Neuron (in vitro differentiated cells): Measurements from ENCODE around the gene PIK3CA.
A peak's percentile ranks its signal among the peaks of the same experiment; 100 is the strongest.
"Not testable (repeated sequence)": the region's sequence is repeated elsewhere in the genome, so short reads cannot be mapped to it uniquely, and the experiment has no call there.

ENCODE experiments used
- H2AFZ ChIP-seq: one replicate; pipeline ENCODE4 v1.6.1; 2013; ENCODE audit warnings: low read depth, mild to moderate bottlenecking, inconsistent platforms, low read length, moderate library complexity
- H3K27me3 ChIP-seq: one replicate; pipeline ENCODE4 v1.6.1; 2013; ENCODE audit warnings: low read length; ENCODE audit not compliant: insufficient read depth
- H3K36me3 ChIP-seq: one replicate; pipeline ENCODE4 v1.6.1; 2013; ENCODE audit warnings: low read length; ENCODE audit not compliant: insufficient read depth
- H3K4me1 ChIP-seq: one replicate; pipeline ENCODE4 v1.6.1; 2013; ENCODE audit warnings: low read length; ENCODE audit not compliant: insufficient read depth
- H3K4me3 ChIP-seq: 2 replicates; pipeline ENCODE4 v1.5.1; 2013; ENCODE audit warnings: mild to moderate bottlenecking, low read length, moderate library complexity
- H3K9me3 ChIP-seq: one replicate; pipeline ENCODE4 v1.6.1; 2013; ENCODE audit warnings: low read length

The PIK3CA gene

GRCh38 chr3:179236669-179237301 is 88.6 kb downstream of the PIK3CA start:
- Histone ChIP-seq H3K9me3 (no peaks in the 10 kb centered on the region), H2AFZ (no peak overlapping the region), H3K4me3 (no peak overlapping the region), H3K27me3 (no peaks in the 10 kb centered on the region), H3K36me3 (peaks cover 7% of the 10 kb centered on the region), H3K4me1 (peaks cover 5% of the 10 kb centered on the region)

- not testable (repeated sequence) for H3K4me3 ChIP-seq, H3K9me3 ChIP-seq, H2AFZ ChIP-seq, H3K4me1 ChIP-seq, H3K36me3 ChIP-seq, H3K27me3 ChIP-seq
Measured at GRCh38 chr3:179240299-179240698, 92.1 kb downstream of the PIK3CA start.

GRCh38 chr3:179242859-179243258 is 94.7 kb downstream of the PIK3CA start:
- H2AFZ ChIP-seq, H3K4me1 ChIP-seq, H3K36me3 ChIP-seq, H3K27me3 ChIP-seq, H3K4me3 ChIP-seq, H3K9me3 ChIP-seq: not testable (repeated sequence)

GRCh38 chr3:179244878-179245277 is 96.7 kb downstream of the PIK3CA start:
- no peaks in the 10 kb centered on the region for H3K36me3 ChIP-seq
- H3K4me1 ChIP-seq = no peaks in the 10 kb centered on the region
- no peaks in the 10 kb centered on the region for H3K9me3 ChIP-seq
- H3K4me3 ChIP-seq = no peak overlapping the region
- no peak overlapping the region for H2AFZ ChIP-seq
- no peaks in the 10 kb centered on the region for H3K27me3 ChIP-seq

- H3K4me3 ChIP-seq = no peak overlapping the region
- no peaks in the 10 kb centered on the region for H3K36me3 ChIP-seq
- H3K4me1 ChIP-seq = no peaks in the 10 kb centered on the region
- no peak overlapping the region for H2AFZ ChIP-seq
- no peaks in the 10 kb centered on the region for H3K9me3 ChIP-seq
- no peaks in the 10 kb centered on the region for H3K27me3 ChIP-seq
Measured at GRCh38 chr3:179247289-179248015, 99.3 kb downstream of the PIK3CA start.

- H3K9me3 ChIP-seq = no peaks in the 10 kb centered on the region
- no peaks in the 10 kb centered on the region for H3K27me3 ChIP-seq
- H3K36me3 ChIP-seq = no peaks in the 10 kb centered on the region
- H3K4me1 ChIP-seq = no peaks in the 10 kb centered on the region
- H3K4me3 ChIP-seq = no peak within 1 kb of the TSS
- H2AFZ ChIP-seq = no peak within 1 kb of the TSS
Measured at GRCh38 chr3:179250803-179251476, 102.8 kb downstream of the PIK3CA start, which contains the start of gene KCNMB3. KCNMB3 (minus strand) TSS chr3:179251114; CDS start chr3:179250990, 124 bp downstream.

- no peaks in the 10 kb centered on the region for H3K27me3 ChIP-seq
- no peaks in the 10 kb centered on the region for H3K4me1 ChIP-seq
- no peaks in the 10 kb centered on the region for H3K36me3 ChIP-seq
- H2AFZ ChIP-seq = no peak overlapping the region
- peaks cover 3% of the 10 kb centered on the region for H3K9me3 ChIP-seq
- no peak overlapping the region for H3K4me3 ChIP-seq
Measured at GRCh38 chr3:179256813-179257212, 108.7 kb downstream of the PIK3CA start.

GRCh38 chr3:179257742-179258141 is 109.6 kb downstream of the PIK3CA start:
- not testable (repeated sequence) for H3K4me3 ChIP-seq, H3K9me3 ChIP-seq, H3K4me1 ChIP-seq, H3K36me3 ChIP-seq, H3K27me3 ChIP-seq, H2AFZ ChIP-seq

GRCh38 chr3:179258820-179259219 is 110.7 kb downstream of the PIK3CA start:
- Histone ChIP-seq H3K4me1 (no peaks in the 10 kb centered on the region), H3K4me3 (no peak overlapping the region), H2AFZ (no peak overlapping the region), H3K36me3 (no peaks in the 10 kb centered on the region), H3K9me3 (peaks cover 3% of the 10 kb centered on the region), H3K27me3 (no peaks in the 10 kb centered on the region)

GRCh38 chr3:179259959-179260756 is 112.0 kb downstream of the PIK3CA start:
- peak overlapping the region; percentile 68 for H2AFZ ChIP-seq
- not testable (repeated sequence) for H3K27me3 ChIP-seq, H3K9me3 ChIP-seq, H3K36me3 ChIP-seq, H3K4me3 ChIP-seq, H3K4me1 ChIP-seq

GRCh38 chr3:179260949-179261765 is 113.0 kb downstream of the PIK3CA start:
- H3K36me3 ChIP-seq = no peaks in the 10 kb centered on the region
- peaks cover 3% of the 10 kb centered on the region for H3K9me3 ChIP-seq
- H2AFZ ChIP-seq = peak overlapping the region; percentile 68
- no peaks in the 10 kb centered on the region for H3K27me3 ChIP-seq
- no peaks in the 10 kb centered on the region for H3K4me1 ChIP-seq
- H3K4me3 ChIP-seq = peak overlapping the region; percentile 46

- peaks cover 3% of the 10 kb centered on the region for H3K9me3 ChIP-seq
- H2AFZ ChIP-seq = no peak overlapping the region
- H3K36me3 ChIP-seq = no peaks in the 10 kb centered on the region
- no peaks in the 10 kb centered on the region for H3K4me1 ChIP-seq
- H3K27me3 ChIP-seq = no peaks in the 10 kb centered on the region
- H3K4me3 ChIP-seq = no peak overlapping the region
Measured at GRCh38 chr3:179263134-179263533, 115.0 kb downstream of the PIK3CA start.
